ES-I3 (cell line): ENCODE results near the gene SPRR3.
"Not testable (repeated sequence)": the region's sequence is repeated elsewhere in the genome, so short reads cannot be mapped to it uniquely, and the experiment has no call there.

Experiments
- H3K36me3 ChIP-seq: 2 replicates; pipeline ENCODE4 v1.6.1; 2013; ENCODE audit warnings: mild to moderate bottlenecking, low read length, control low read depth, moderate library complexity; ENCODE audit not compliant: insufficient read depth
- H3K4me1 ChIP-seq: 2 replicates; pipeline ENCODE4 v1.6.1; 2013; ENCODE audit warnings: mild to moderate bottlenecking, control low read depth, low read length; ENCODE audit not compliant: insufficient read depth
- H3K9ac ChIP-seq: 2 replicates; pipeline ENCODE4 v1.6.1; 2013; ENCODE audit warnings: low read depth, mild to moderate bottlenecking, low read length, moderate library complexity
- H3K9me3 ChIP-seq: 2 replicates; pipeline ENCODE4 v1.6.1; 2013; ENCODE audit warnings: mild to moderate bottlenecking, low read length, moderate library complexity; ENCODE audit not compliant: control insufficient read depth, insufficient read depth

The SPRR3 gene

GRCh38 chr1:152998476-152998875, 3.1 kb upstream of the SPRR3 start:
- no peaks in the 10 kb centered on the region for H3K9me3 ChIP-seq
- no peaks in the 10 kb centered on the region for H3K36me3 ChIP-seq
- H3K9ac ChIP-seq: no peak overlapping the region
- H3K4me1 ChIP-seq: no peaks in the 10 kb centered on the region

- Histone ChIP-seq H3K9me3 (no peaks in the 10 kb centered on the region), H3K36me3 (no peaks in the 10 kb centered on the region), H3K9ac (no peak overlapping the region), H3K4me1 (no peaks in the 10 kb centered on the region)
Measured at GRCh38 chr1:152999818-153000217, 1.7 kb upstream of the SPRR3 start.

GRCh38 chr1:153000294-153000693, 1.3 kb upstream of the SPRR3 start:
- no peaks in the 10 kb centered on the region for H3K36me3 ChIP-seq
- no peaks in the 10 kb centered on the region for H3K9me3 ChIP-seq
- H3K4me1 ChIP-seq: no peaks in the 10 kb centered on the region
- no peak overlapping the region for H3K9ac ChIP-seq

DNA sequence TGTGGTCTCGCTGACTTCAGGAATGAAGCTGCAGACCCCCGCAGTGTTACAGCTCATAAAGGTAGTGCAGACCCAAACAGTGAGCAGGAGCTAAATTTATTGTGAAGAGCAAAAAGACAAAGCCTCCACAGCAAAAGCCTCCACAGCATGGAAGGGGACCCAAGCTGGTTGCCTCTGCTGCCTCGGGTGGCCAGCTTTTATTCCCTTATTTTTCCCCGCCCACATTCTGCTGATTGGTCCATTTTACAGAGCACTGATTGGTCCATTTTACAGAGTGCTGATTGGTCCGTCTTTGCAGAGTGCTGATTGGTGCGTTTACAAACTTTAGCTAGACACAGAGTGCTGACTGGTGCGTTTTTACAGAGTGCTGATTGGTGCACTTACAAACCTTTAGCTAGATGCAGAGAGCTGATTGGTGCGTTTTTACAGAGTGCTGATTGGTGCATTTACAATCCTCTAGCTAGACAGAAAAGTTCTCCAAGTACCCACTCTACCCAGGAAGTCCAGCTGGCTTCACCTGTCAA, 9.7 kb downstream of the SPRR3 start:
- not testable (repeated sequence) for H3K9ac ChIP-seq, H3K4me1 ChIP-seq

DNA sequence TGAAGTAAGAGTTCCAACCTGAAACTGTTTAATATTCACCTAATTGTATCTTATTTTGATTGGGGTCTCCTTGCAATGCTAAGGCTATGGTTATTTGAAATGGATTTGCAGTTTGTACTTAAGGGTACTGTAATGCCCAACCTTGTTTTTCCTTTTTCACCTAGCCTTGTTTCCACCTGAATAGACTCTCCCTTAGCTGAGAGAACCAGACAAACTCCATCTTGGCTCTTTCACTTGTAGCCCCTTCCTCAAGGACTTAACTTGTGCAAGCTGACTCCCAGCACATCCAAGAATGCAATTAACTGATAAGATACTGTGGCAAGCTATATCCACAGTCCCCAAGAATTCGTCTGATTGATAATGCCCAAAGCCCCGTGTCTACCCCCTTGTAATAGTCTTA, 20.3 kb downstream of the SPRR3 start:
- not testable (repeated sequence) for H3K4me1 ChIP-seq, H3K36me3 ChIP-seq, H3K9me3 ChIP-seq, H3K9ac ChIP-seq

More for the DNA sequence above, 9.7 kb downstream of the SPRR3 start:
- H3K9me3 ChIP-seq, H3K36me3 ChIP-seq: not testable (repeated sequence)

DNA sequence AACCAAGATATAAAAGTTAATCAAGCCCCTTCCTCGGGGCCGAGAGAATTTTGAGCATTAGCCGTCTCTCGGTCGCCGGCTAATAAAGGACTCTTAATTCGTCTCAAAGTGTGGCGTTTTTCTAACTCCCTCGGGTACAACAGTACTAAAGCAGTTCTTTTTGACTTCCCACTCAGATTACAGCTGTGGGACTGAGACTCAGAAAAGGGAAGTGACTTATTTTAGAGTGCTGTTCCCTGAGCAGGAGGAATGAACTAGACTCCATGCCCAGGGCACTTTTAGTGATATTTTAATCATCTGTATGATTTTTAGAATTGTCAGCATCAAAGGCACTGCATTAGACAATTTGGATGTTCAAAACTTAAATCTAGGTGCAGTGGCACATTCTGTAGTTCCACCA, 20.8 kb downstream of the SPRR3 start:
- H3K36me3 ChIP-seq, H3K9me3 ChIP-seq, H3K4me1 ChIP-seq, H3K9ac ChIP-seq: not testable (repeated sequence)

DNA sequence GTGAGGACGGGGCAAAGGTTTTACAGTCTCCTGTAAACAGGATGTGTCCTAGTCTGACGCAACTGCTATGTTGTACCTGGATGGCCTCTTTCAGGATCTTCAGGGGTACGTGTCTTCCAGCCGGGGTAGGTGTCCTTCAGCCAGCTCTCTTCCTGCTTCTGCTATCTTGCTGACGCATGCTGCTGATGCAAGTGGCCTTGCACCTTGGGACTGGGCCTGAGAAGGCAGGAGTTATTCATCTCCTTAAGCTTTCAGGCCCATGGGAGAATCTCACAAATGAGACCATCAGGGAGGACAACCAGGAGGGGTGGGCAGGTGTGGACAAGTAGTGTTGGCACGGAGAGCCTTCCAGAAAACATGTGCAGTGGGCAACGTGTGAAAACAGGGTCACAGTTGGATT, 21.6 kb downstream of the SPRR3 start:
- no peaks in the 10 kb centered on the region; the same call in 1 of the 2 replicates for H3K4me1 ChIP-seq
- no peak overlapping the region for H3K9ac ChIP-seq
- no peaks in the 10 kb centered on the region for H3K9me3 ChIP-seq
- H3K36me3 ChIP-seq: no peaks in the 10 kb centered on the region

- Histone ChIP-seq H3K9me3 (no peaks in the 10 kb centered on the region), H3K9ac (no peak overlapping the region), H3K36me3 (no peaks in the 10 kb centered on the region), H3K4me1 (no peaks in the 10 kb centered on the region; the same call in 1 of the 2 replicates)
Measured at GRCh38 chr1:153024413-153024812, 22.9 kb downstream of the SPRR3 start.

DNA sequence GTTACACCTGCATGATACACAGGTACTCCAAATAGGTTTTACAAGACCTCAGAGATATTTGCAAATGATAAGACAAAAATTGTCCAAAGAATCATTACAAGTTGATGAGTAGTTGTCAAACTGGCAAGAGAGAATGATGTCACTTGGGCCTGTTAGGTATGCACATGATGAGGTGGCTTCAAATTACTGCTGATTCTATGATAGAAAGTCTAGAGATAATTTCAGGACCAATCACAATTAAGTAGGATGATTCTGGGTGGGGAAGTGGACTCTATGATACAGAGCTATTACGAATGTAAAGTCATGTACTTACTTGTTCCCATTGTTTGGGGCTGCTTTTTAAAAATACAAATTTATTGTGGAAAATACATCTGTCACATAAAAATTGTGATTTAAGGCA, 24.2 kb downstream of the SPRR3 start:
- H3K9me3 ChIP-seq: no peaks in the 10 kb centered on the region
- no peaks in the 10 kb centered on the region; the same call in 1 of the 2 replicates for H3K4me1 ChIP-seq
- H3K9ac ChIP-seq: no peak overlapping the region
- no peaks in the 10 kb centered on the region for H3K36me3 ChIP-seq

DNA sequence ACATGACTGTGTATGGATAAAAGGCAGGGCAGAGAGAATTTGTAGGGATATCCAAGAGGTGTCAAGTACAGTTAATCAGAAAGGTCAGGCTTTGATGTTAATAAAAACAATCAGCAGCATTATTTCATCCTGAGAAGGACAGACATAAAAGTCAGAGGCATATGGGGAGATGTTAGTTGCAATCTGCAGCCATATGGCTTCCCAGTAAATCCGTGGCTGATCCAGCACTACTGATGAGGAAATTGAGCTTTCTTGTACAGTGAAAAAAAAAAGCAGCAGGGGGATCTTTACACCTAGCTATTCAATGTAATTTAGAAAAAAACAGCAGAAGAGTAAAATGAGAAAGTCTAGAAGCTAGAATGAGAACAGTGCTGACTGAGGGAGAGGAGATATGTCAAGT, 27.2 kb downstream of the SPRR3 start:
- H3K36me3 ChIP-seq: no peaks in the 10 kb centered on the region
- H3K9ac ChIP-seq: no peak overlapping the region
- no peaks in the 10 kb centered on the region for H3K9me3 ChIP-seq
- no peaks in the 10 kb centered on the region; the same call in 1 of the 2 replicates for H3K4me1 ChIP-seq

DNA sequence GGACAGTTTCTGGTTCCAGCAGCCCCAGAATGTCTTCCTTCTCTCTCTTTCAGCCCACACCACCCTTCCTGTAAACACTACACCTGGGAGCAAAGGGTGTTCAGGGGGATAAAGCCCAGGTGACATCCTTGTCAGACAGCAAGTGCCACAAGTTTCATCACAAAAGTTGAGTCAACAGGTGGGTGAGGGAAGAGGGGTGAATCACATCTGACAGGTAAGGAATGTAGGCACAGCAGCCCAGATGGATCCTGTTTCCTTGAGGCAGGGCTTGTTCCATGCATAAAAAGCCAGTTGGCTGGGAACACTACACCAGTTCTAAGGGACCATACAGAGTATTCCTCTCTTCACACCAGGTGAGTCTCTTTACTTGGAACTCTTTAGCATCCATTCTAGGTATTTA, 29.3 kb downstream of the SPRR3 start, which contains the start of gene SPRR1B:
TSS of gene SPRR1B (plus strand) at position 309 of the 400 bp plus-strand sequence. CDS start 1,143 bp downstream, outside the sequence.
- Histone ChIP-seq H3K4me1 (no peaks in the 10 kb centered on the region; the same call in 1 of the 2 replicates), H3K9me3 (no peaks in the 10 kb centered on the region), H3K36me3 (no peaks in the 10 kb centered on the region), H3K9ac (no peak within 1 kb of the TSS)

DNA sequence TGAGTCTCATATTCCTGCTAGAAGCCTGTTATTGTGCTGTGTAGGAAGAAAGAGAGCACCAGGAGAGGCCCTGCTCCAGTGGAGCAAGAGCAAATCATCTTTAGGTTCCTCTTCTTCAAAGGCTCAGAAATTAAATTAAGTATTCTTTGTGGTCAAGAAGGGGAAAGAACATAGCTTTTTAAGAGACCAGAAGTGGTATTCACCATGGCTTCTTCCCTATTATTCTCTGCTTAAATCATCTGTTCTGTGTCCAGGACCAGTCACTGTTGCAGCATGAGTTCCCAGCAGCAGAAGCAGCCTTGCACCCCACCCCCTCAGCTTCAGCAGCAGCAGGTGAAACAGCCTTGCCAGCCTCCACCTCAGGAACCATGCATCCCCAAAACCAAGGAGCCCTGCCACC, 30.5 kb downstream of the SPRR3 start:
- Histone ChIP-seq H3K9ac (no peak overlapping the region), H3K4me1 (no peaks in the 10 kb centered on the region; the same call in 1 of the 2 replicates), H3K36me3 (no peaks in the 10 kb centered on the region), H3K9me3 (no peaks in the 10 kb centered on the region)

GRCh38 chr1:153032677-153033308, 31.2 kb downstream of the SPRR3 start:
- no peak overlapping the region for H3K9ac ChIP-seq
- no peaks in the 10 kb centered on the region for H3K4me1 ChIP-seq
- no peaks in the 10 kb centered on the region for H3K36me3 ChIP-seq
- no peaks in the 10 kb centered on the region for H3K9me3 ChIP-seq

DNA sequence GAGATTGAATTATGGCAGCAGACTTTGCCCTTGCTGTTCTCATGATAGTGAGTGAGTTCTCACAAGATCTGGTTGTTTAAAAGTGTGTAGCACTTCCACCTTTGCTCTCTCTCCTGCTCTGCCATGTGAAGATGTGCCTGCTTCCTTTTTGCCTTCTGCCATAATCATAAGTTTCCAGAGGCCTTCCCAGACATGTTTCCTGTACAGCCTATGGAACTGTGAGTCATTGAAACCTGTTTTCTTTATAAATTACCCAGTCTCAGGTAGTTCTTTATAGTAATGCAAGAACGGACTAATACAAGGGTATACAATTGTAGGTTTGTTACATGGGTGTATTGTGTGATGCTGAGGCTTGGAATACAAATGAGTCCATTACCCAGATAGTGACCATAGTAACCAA, 33.7 kb downstream of the SPRR3 start:
- no peaks in the 10 kb centered on the region for H3K36me3 ChIP-seq
- no peaks in the 10 kb centered on the region for H3K4me1 ChIP-seq
- H3K9ac ChIP-seq: no peak overlapping the region
- H3K9me3 ChIP-seq: no peaks in the 10 kb centered on the region

DNA sequence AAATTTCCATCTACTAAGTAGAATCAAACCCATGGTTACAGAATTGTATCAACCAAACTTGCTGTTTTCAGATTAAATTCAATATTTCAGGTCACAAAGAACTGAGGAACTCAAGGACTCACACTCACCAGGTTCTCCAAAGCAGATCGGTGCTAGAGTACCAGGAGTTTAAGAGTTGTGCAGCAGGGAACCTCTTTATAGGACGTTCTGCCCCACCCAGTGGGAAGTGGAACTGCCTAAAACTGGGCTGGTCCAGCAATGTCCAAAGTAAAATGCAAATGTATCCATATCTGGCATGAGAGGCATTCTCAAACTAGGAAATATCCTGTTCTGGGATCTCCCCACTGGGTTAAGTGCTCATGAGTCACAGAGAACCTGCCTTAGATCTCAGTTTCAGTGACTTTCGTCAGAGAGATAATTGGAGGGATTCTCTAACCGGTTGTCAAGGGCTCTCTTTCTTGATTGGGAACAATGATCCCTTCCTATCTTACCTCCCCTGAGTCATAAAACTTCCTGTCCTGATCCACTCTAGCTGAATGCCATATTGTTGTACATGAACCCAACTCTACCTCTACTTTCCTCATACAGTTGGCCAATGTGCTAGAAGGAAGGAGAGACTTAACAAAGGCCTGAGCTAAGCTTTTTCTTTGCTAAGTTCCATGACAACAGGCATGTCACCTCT, 39.5 kb downstream of the SPRR3 start, which contains the start of gene SPRR2D:
TSS of gene SPRR2D (minus strand) at position 171 of the 682 bp plus-strand sequence. CDS start 774 bp downstream, outside the sequence.
- no peaks in the 10 kb centered on the region for H3K36me3 ChIP-seq
- no peaks in the 10 kb centered on the region for H3K9me3 ChIP-seq
- H3K9ac ChIP-seq: no peak within 1 kb of the TSS
- H3K4me1 ChIP-seq: no peaks in the 10 kb centered on the region
